ENCODE data around the gene GSTM5.

The GSTM5 gene

DNA sequence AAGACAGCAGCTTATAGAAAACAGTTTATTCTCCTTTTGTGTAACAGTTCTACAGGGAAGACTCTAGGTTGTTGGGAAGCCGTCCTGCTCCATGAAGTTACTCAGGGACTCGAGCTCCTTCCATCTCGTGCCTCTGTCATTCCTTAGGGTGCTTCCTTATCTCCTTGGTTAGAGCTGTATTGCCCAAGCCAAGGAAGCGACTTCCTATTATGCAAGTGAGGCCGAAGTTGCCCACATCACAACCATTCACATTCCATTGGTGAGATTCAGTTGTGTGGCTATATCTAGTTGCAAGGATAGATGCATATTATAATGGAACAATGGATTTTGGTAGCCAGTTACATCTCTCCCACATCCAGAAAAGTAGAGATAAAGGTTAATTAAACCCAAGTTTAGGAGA lies 9.0 kb downstream of the GSTM5 start:
- Histone ChIP-seq H3K4me1 (ENCODE audit: control insufficient read depth, insufficient read depth, low read length) (peaks cover 2% of the 10 kb centered on the region), H3K4me3 (ENCODE audit: low read depth, low read length) (no peak overlapping the region), H3K27me3 (ENCODE audit: control insufficient read depth, insufficient read depth, low read length) (no peaks in the 10 kb centered on the region), H3K9me3 (ENCODE audit: control insufficient read depth, insufficient read depth, low read length) (no peaks in the 10 kb centered on the region), H3K9ac (ENCODE audit: low read depth, low read length) (no peak overlapping the region), H3K36me3 (ENCODE audit: control insufficient read depth, insufficient read depth, low read length) (no peaks in the 10 kb centered on the region)

GRCh38 chr1:109721971-109722370 lies 9.9 kb downstream of the GSTM5 start:
- no peaks in the 10 kb centered on the region for H3K36me3 ChIP-seq (ENCODE audit: control insufficient read depth, insufficient read depth, low read length)
- no peak overlapping the region for H3K4me3 ChIP-seq (ENCODE audit: low read depth, low read length)
- no peak overlapping the region for H3K9ac ChIP-seq (ENCODE audit: low read depth, low read length)
- no peaks in the 10 kb centered on the region for H3K9me3 ChIP-seq (ENCODE audit: control insufficient read depth, insufficient read depth, low read length)
- peaks cover 2% of the 10 kb centered on the region for H3K4me1 ChIP-seq (ENCODE audit: control insufficient read depth, insufficient read depth, low read length)
- H3K27me3 ChIP-seq (ENCODE audit: control insufficient read depth, insufficient read depth, low read length) = no peaks in the 10 kb centered on the region

GRCh38 chr1:109722908-109723691 lies 11.0 kb downstream of the GSTM5 start:
- no peaks in the 10 kb centered on the region for H3K9me3 ChIP-seq (ENCODE audit: control insufficient read depth, insufficient read depth, low read length)
- no peaks in the 10 kb centered on the region for H3K27me3 ChIP-seq (ENCODE audit: control insufficient read depth, insufficient read depth, low read length)
- no peaks in the 10 kb centered on the region for H3K36me3 ChIP-seq (ENCODE audit: control insufficient read depth, insufficient read depth, low read length)
- H3K4me3 ChIP-seq (ENCODE audit: low read depth, low read length) = no peak overlapping the region
- peaks cover 2% of the 10 kb centered on the region for H3K4me1 ChIP-seq (ENCODE audit: control insufficient read depth, insufficient read depth, low read length)
- H3K9ac ChIP-seq (ENCODE audit: low read depth, low read length) = no peak overlapping the region

DNA sequence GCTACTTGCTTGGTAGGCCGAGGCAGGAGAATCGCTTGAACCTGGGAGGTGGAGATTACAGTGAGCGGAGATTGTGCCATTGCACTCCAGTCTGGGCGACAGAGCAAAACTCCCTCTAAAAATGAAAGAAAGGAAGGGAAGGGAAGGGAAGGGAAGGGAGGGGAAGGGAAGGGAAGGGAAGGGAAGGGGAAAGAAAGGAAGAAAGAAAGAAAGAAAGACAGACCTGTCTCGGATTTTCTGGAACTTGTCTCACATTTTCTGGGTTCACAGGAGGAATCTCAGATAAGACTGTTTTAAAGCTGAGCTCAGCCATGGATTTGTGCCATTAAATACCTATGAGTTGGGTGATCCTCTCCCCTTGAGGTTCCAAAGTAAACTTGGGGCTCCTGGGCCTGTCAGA lies 12.9 kb downstream of the GSTM5 start:
- H3K4me3 ChIP-seq (ENCODE audit: low read depth, low read length) = no peak overlapping the region
- H3K4me1 ChIP-seq (ENCODE audit: control insufficient read depth, insufficient read depth, low read length) = peaks cover 2% of the 10 kb centered on the region
- no peaks in the 10 kb centered on the region for H3K36me3 ChIP-seq (ENCODE audit: control insufficient read depth, insufficient read depth, low read length)
- no peak overlapping the region for H3K9ac ChIP-seq (ENCODE audit: low read depth, low read length)
- H3K9me3 ChIP-seq (ENCODE audit: control insufficient read depth, insufficient read depth, low read length) = no peaks in the 10 kb centered on the region
- no peaks in the 10 kb centered on the region for H3K27me3 ChIP-seq (ENCODE audit: control insufficient read depth, insufficient read depth, low read length)

- Histone ChIP-seq H3K9me3 (ENCODE audit: control insufficient read depth, insufficient read depth, low read length) (no peaks in the 10 kb centered on the region), H3K9ac (ENCODE audit: low read depth, low read length) (no peak overlapping the region), H3K4me1 (ENCODE audit: control insufficient read depth, insufficient read depth, low read length) (peaks cover 2% of the 10 kb centered on the region), H3K27me3 (ENCODE audit: control insufficient read depth, insufficient read depth, low read length) (no peaks in the 10 kb centered on the region), H3K4me3 (ENCODE audit: low read depth, low read length) (no peak overlapping the region), H3K36me3 (ENCODE audit: control insufficient read depth, insufficient read depth, low read length) (no peaks in the 10 kb centered on the region)
Measured at GRCh38 chr1:109725510-109725909, 13.5 kb downstream of the GSTM5 start.

- H3K9me3 ChIP-seq (ENCODE audit: control insufficient read depth, insufficient read depth, low read length) = no peaks in the 10 kb centered on the region
- peaks cover 2% of the 10 kb centered on the region for H3K4me1 ChIP-seq (ENCODE audit: control insufficient read depth, insufficient read depth, low read length)
- H3K4me3 ChIP-seq (ENCODE audit: low read depth, low read length) = no peak overlapping the region
- H3K36me3 ChIP-seq (ENCODE audit: control insufficient read depth, insufficient read depth, low read length) = no peaks in the 10 kb centered on the region
- H3K9ac ChIP-seq (ENCODE audit: low read depth, low read length) = no peak overlapping the region
- H3K27me3 ChIP-seq (ENCODE audit: control insufficient read depth, insufficient read depth, low read length) = no peaks in the 10 kb centered on the region
Measured at GRCh38 chr1:109726007-109726406, 14.0 kb downstream of the GSTM5 start.

GRCh38 chr1:109726728-109727373 lies 14.8 kb downstream of the GSTM5 start:
- Histone ChIP-seq H3K36me3 (ENCODE audit: control insufficient read depth, insufficient read depth, low read length) (no peaks in the 10 kb centered on the region), H3K9ac (ENCODE audit: low read depth, low read length) (no peak overlapping the region), H3K9me3 (ENCODE audit: control insufficient read depth, insufficient read depth, low read length) (no peaks in the 10 kb centered on the region), H3K4me1 (ENCODE audit: control insufficient read depth, insufficient read depth, low read length) (peaks cover 2% of the 10 kb centered on the region), H3K4me3 (ENCODE audit: low read depth, low read length) (no peak overlapping the region), H3K27me3 (ENCODE audit: control insufficient read depth, insufficient read depth, low read length) (no peaks in the 10 kb centered on the region)

DNA sequence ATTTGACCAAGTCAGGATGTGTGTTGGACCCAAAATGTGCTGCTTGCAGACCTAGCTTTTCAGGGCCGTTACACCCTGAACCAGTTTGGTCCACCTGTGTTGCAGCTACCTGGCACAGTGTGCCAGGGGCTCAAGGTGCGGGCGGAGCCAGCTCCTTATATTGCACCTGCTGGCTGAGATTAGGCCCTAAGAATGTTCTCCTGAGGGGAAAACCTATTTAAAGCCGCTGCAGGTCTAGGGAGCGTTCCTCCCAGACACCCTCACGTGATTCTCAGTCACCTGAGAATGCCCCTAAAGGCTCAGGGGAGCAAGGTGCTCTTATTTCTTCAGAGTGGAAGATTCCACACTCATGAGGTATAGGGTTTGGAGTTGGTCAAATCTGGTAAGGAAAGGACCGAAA lies 16.8 kb downstream of the GSTM5 start:
- Histone ChIP-seq H3K27me3 (ENCODE audit: control insufficient read depth, insufficient read depth, low read length) (no peaks in the 10 kb centered on the region), H3K4me3 (ENCODE audit: low read depth, low read length) (no peak overlapping the region), H3K9ac (ENCODE audit: low read depth, low read length) (no peak overlapping the region), H3K36me3 (ENCODE audit: control insufficient read depth, insufficient read depth, low read length) (no peaks in the 10 kb centered on the region), H3K4me1 (ENCODE audit: control insufficient read depth, insufficient read depth, low read length) (no peaks in the 10 kb centered on the region), H3K9me3 (ENCODE audit: control insufficient read depth, insufficient read depth, low read length) (no peaks in the 10 kb centered on the region)

GRCh38 chr1:109730666-109731065 lies 18.6 kb downstream of the GSTM5 start:
- H3K9me3 ChIP-seq (ENCODE audit: control insufficient read depth, insufficient read depth, low read length) = no peaks in the 10 kb centered on the region
- no peaks in the 10 kb centered on the region for H3K27me3 ChIP-seq (ENCODE audit: control insufficient read depth, insufficient read depth, low read length)
- H3K36me3 ChIP-seq (ENCODE audit: control insufficient read depth, insufficient read depth, low read length) = no peaks in the 10 kb centered on the region
- no peak overlapping the region for H3K9ac ChIP-seq (ENCODE audit: low read depth, low read length)
- H3K4me1 ChIP-seq (ENCODE audit: control insufficient read depth, insufficient read depth, low read length) = no peaks in the 10 kb centered on the region
- no peak overlapping the region for H3K4me3 ChIP-seq (ENCODE audit: low read depth, low read length)

GRCh38 chr1:109732390-109732881 lies 20.4 kb downstream of the GSTM5 start:
- Histone ChIP-seq H3K27me3 (ENCODE audit: control insufficient read depth, insufficient read depth, low read length) (peaks cover 3% of the 10 kb centered on the region), H3K4me3 (ENCODE audit: low read depth, low read length) (no peak overlapping the region), H3K9me3 (ENCODE audit: control insufficient read depth, insufficient read depth, low read length) (no peaks in the 10 kb centered on the region), H3K9ac (ENCODE audit: low read depth, low read length) (no peak overlapping the region), H3K36me3 (ENCODE audit: control insufficient read depth, insufficient read depth, low read length) (no peaks in the 10 kb centered on the region), H3K4me1 (ENCODE audit: control insufficient read depth, insufficient read depth, low read length) (no peaks in the 10 kb centered on the region)

DNA sequence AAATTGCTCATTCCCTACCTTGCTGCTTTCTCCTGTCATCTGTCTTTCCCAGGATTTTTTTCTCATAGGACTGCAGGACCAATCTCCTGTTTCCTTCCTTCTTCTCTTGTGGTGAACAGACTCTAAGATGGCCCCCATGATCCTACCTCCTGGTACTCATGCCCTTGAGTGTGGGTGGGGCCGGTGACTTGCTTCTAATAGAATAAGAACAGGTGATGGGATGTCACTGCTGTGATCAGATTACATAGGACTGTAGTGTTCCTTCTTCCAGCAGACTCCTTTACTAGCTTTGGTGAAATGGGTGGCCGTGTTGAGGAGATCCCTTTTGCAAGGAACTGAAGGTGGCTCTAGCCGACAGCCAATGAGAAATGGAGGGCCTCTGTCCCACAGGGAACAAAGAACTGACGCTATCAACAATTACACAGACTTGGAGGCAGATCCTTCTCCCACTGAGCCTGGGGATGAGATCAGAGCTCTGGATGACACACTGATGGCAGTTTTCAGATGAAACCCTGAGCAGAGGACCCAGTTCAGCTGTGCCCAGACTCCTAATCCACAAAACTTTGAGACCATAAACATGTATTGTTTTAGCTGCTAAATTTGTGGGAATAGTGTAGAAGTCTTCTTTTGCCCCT lies 21.3 kb downstream of the GSTM5 start:
- no peaks in the 10 kb centered on the region for H3K36me3 ChIP-seq (ENCODE audit: control insufficient read depth, insufficient read depth, low read length)
- H3K9ac ChIP-seq (ENCODE audit: low read depth, low read length) = no peak overlapping the region
- peaks cover 12% of the 10 kb centered on the region for H3K27me3 ChIP-seq (ENCODE audit: control insufficient read depth, insufficient read depth, low read length)
- no peaks in the 10 kb centered on the region for H3K9me3 ChIP-seq (ENCODE audit: control insufficient read depth, insufficient read depth, low read length)
- H3K4me3 ChIP-seq (ENCODE audit: low read depth, low read length) = no peak overlapping the region
- no peaks in the 10 kb centered on the region for H3K4me1 ChIP-seq (ENCODE audit: control insufficient read depth, insufficient read depth, low read length)
